ENCODE data around the gene ZNF182.
"Not testable (repeated sequence)": the region's sequence is repeated elsewhere in the genome, so short reads cannot be mapped to it uniquely, and the experiment has no call there.

DNA sequence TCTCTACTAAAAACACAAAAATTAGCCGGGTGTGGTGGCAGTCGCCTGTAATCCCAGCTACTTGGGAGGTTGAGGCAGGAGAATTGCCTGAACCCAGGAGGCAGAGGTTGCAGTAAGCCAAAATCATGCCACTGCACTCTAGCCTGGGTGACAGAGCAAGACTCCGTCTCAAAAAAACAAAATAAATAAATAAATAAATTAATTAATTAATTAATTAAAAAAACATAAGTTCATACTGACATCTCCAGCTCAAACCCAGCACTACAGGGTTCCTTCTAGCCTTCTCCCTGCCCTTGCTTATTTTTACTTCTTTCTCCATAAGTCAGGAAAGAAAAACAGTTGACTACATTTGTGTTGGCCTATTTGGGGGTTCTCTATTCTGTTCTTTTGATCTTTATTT lies 71.8 kb downstream of the ZNF182 start:
- not testable (repeated sequence) for TF ChIP-seq CTCF (conservative IDR thresholded peaks at IDR 0.05; ENCODE audit: low read length); EZH2phosphoT487 (IDR thresholded peaks at IDR 0.05; ENCODE audit: borderline replicate concordance)

Data from Loucy (cell line).